H1 (cell line): Measurements from ENCODE around the gene DYNC1LI1.

Experiments
- CBX5 ChIP-seq: fragments of 300-800, 300-1000 bp; sonication (generic); IDR thresholded peaks from 2 replicates; pipeline ENCODE4 v1.7.1; 2016; ENCODE audit warnings: antibody characterized with exemption, low read length, low read depth
- CEBPB ChIP-seq: IDR thresholded peaks from 2 replicates; pipeline ENCODE4 v1.6.1; 2012; ENCODE audit warnings: low read depth, low read length
- CTCF ChIP-seq, 3 experiments: IDR thresholded peaks; 1 replicate in 2 of 3; 2 replicates in 1 of 3; pipeline versions ENCODE4 v1.5.1 to v1.6.1; 2011; ENCODE audit warnings: low read length in 3 of 3, mild to moderate bottlenecking in 3 of 3, inconsistent platforms in 2 of 3, low read depth in 1 of 3, moderate library complexity in 1 of 3; ENCODE audit not compliant: insufficient read depth in 1 of 3; ENCODE audit errors: control extremely low read depth in 1 of 3
- POLR2AphosphoS5 ChIP-seq: IDR thresholded peaks from 2 replicates; pipeline ENCODE4 v1.6.1; 2011; ENCODE audit warnings: low read depth, low read length
- RBBP5 ChIP-seq: IDR thresholded peaks from 2 replicates; pipeline ENCODE4 v1.7.1; 2012; ENCODE audit warnings: low read depth, mild to moderate bottlenecking, inconsistent platforms, low read length, moderate library complexity, borderline replicate concordance
- RFX5 ChIP-seq: IDR thresholded peaks from 2 replicates; pipeline ENCODE4 v1.6.1; 2011; ENCODE audit warnings: low read depth, low read length, improper control_type of control experiment, borderline replicate concordance
- RNF2 ChIP-seq: fragments of 200-900, 300-1000 bp; sonication (generic); IDR thresholded peaks from 2 replicates; pipeline ENCODE4 v1.7.1; 2016; ENCODE audit warnings: borderline replicate concordance, low read depth, mild to moderate bottlenecking, antibody characterized with exemption, low read length; ENCODE audit not compliant: poor library complexity, severe bottlenecking; ENCODE audit errors: missing control alignments

DNA sequence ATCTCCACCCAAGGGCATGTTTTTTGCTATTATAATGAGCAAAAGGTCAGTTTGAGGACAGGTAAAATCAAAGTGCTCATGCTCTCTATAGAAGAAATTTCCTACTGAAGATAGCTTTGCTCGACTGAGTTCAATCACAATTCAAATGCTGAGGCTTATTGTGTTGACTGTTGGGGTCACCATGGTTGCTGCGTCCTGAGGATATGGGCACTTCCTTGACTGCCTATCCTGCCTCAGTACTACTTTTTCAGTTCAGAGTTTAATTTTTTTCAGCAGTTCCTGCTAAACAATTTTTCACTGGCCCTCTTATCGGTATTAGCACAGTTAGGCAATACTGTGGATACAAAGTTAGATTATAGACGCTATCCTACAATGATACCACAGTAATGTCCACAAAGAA is 64.2 kb downstream of the DYNC1LI1 start:
- TF ChIP-seq RFX5 (no peak), CTCF (IDR thresholded peaks at IDR 0.05; ENCODE audit: control extremely low read depth in 1 of 3, insufficient read depth in 1 of 3, low read depth in 1 of 3, low read length in 3 of 3) (no peak), POLR2AphosphoS5 (no peak), CEBPB (no peak), CBX5 (no peak), RNF2 (no peak), RBBP5 (no peak)
